IPS-15b (cell line): ENCODE measurements around the gene RTF1.
"Not testable (repeated sequence)": the region's sequence is repeated elsewhere in the genome, so short reads cannot be mapped to it uniquely, and the experiment has no call there.

Source experiments
- H3K27me3 ChIP-seq: one replicate; pipeline ENCODE4 v1.6.1; 2013; ENCODE audit warnings: low read length; ENCODE audit not compliant: control insufficient read depth, insufficient read depth
- H3K36me3 ChIP-seq: one replicate; pipeline ENCODE4 v1.6.1; 2013; ENCODE audit warnings: low read length; ENCODE audit not compliant: control insufficient read depth, insufficient read depth
- H3K4me1 ChIP-seq: one replicate; pipeline ENCODE4 v1.6.1; 2013; ENCODE audit warnings: mild to moderate bottlenecking, low read length; ENCODE audit not compliant: control insufficient read depth, insufficient read depth
- H3K4me3 ChIP-seq: one replicate; pipeline ENCODE4 v1.5.1; 2013; ENCODE audit warnings: low read depth, low read length
- H3K9ac ChIP-seq: one replicate; pipeline ENCODE4 v1.6.1; 2013; ENCODE audit warnings: low read depth, mild to moderate bottlenecking, low read length
- H3K9me3 ChIP-seq: one replicate; pipeline ENCODE4 v1.6.1; 2013; ENCODE audit warnings: mild to moderate bottlenecking, low read length; ENCODE audit not compliant: control insufficient read depth, insufficient read depth

Gene RTF1

DNA sequence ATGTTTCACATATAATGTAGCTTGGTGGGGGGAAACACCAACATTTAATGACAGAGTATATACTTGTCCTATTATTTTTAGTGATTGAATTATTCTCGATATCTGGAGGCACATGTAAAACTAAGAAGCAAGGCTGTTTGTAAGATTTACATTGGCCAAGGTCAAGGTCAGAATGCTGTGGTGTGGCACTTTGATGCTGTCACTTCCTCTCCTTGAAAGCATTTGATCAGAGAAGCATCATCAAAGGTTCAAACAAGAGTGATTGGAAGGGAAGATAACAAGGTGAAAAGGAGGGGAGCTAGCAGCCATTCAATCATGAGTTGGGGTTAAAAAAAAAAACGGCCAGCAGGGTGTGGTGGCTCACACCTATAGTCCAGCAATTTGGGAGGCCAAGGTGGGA is 26.4 kb downstream of the RTF1 start:
- Histone ChIP-seq H3K27me3 (no peaks in the 10 kb centered on the region), H3K36me3 (peaks cover 13% of the 10 kb centered on the region)

GRCh38 chr15:41445399-41445798 is 28.5 kb downstream of the RTF1 start:
- Histone ChIP-seq H3K4me1 (no peaks in the 10 kb centered on the region), H3K4me3 (no peak overlapping the region), H3K9ac (no peak overlapping the region), H3K36me3 (peaks cover 6% of the 10 kb centered on the region), H3K27me3 (no peaks in the 10 kb centered on the region), H3K9me3 (no peaks in the 10 kb centered on the region)

More for the DNA sequence above, 26.4 kb downstream of the RTF1 start:
- no peak overlapping the region for H3K4me3 ChIP-seq
- no peaks in the 10 kb centered on the region for H3K9me3 ChIP-seq
- H3K4me1 ChIP-seq = no peaks in the 10 kb centered on the region
- no peak overlapping the region for H3K9ac ChIP-seq

DNA sequence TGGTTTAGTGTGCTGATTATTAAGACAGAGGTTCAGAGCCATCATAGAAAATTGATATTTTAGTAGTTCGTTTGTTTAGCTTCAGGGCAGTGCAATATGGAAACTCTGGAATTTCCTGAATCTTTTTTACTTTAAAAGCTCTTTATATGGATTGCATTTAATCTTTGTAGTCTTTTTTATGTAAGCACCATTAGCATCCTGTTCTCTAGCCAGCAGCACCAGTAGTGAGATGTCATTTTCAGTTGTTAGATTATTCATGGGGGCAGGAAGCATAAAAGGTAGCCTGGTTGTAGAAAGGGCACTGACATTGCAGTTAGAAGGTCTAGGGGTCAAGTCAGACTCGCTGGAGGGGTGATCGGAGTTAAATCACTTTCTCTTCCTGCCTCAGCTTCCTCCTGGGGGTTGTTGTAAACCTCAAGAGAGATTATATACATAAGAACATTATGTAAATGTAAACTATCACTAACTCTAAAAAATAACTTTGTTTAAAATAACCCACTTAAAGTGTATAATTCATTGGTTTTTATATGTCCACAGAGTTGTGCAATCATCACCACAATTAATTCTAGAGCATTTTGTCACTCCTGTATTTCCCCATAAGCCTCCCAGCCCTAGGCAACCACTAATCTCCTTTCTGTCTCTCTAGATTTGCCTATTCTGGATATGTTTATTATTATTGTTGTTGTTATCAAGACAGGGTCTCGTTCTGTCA is 45.3 kb downstream of the RTF1 start:
- Histone ChIP-seq H3K9me3 (no peaks in the 10 kb centered on the region), H3K9ac (no peak overlapping the region), H3K4me1 (no peaks in the 10 kb centered on the region), H3K36me3 (peaks cover 17% of the 10 kb centered on the region), H3K27me3 (no peaks in the 10 kb centered on the region), H3K4me3 (no peak overlapping the region)

DNA sequence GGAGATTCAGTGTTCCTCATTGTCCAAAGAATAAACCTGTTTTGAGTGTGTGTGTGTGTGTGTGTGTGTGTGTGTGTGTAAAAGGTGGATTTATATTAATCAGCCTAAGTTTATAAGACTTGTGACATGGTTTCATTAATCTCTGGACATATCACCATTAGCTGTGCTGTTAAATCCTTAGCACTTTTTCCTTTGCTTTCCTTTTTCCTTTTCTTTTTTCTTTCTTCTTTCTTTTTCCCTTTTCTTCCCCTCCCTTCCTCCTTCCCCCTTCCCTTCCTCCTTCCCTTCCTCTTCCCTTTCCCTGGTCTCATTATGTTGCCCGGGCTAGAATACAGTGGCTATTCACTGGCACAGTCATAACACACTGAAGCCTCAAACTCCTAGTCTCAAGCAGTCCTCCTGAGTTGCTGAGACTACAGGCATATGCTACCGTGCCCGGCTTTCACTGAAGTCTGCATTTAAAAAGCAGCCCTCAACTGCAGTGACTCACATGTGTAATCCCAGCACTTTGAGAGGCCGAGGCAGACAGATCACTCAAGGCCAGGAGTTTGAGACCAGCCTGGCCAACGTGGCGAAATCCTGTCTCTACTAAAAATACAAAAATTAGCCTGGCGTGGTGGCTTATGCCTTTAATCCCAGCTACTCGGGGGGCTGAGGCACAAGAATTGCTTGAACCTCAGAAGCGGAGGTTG is 48.1 kb downstream of the RTF1 start:
- H3K36me3 ChIP-seq = peaks cover 11% of the 10 kb centered on the region

GRCh38 chr15:41465822-41466421 is 49.0 kb downstream of the RTF1 start:
- no peak overlapping the region for H3K9ac ChIP-seq
- peaks cover 15% of the 10 kb centered on the region for H3K36me3 ChIP-seq

More for the DNA sequence above, 48.1 kb downstream of the RTF1 start:
- H3K4me3 ChIP-seq = no peak overlapping the region
- no peaks in the 10 kb centered on the region for H3K9me3 ChIP-seq
- H3K9ac ChIP-seq = no peak overlapping the region
- H3K4me1 ChIP-seq = no peaks in the 10 kb centered on the region
- no peaks in the 10 kb centered on the region for H3K27me3 ChIP-seq

DNA sequence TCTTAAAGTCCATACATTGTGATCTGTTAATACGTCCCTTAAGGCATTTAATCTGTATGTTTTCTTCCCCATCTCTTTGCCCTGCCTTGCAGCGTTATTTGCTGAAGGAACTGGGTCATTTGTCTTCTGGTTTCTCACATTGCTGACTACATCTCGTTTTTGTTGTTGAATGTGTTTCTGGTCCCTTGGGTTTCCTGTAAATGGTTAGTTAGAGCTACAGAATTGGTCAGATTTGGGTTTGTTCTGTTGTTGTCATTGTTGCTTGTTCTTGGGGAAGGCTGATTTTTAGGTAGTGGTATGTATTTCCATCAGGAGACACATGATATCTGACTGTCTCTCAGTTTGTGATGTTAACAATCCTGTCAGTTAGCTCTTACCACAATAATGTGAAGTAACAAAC is 49.8 kb downstream of the RTF1 start:
- no peaks in the 10 kb centered on the region for H3K4me1 ChIP-seq
- no peaks in the 10 kb centered on the region for H3K27me3 ChIP-seq
- peaks cover 15% of the 10 kb centered on the region for H3K36me3 ChIP-seq
- H3K9ac ChIP-seq = no peak overlapping the region
- H3K9me3 ChIP-seq = no peaks in the 10 kb centered on the region
- H3K4me3 ChIP-seq = no peak overlapping the region

More at GRCh38 chr15:41465822-41466421, 49.0 kb downstream of the RTF1 start:
- no peaks in the 10 kb centered on the region for H3K27me3 ChIP-seq
- no peaks in the 10 kb centered on the region for H3K4me1 ChIP-seq
- no peaks in the 10 kb centered on the region for H3K9me3 ChIP-seq
- no peak overlapping the region for H3K4me3 ChIP-seq

GRCh38 chr15:41469644-41470043 is 52.7 kb downstream of the RTF1 start:
- H3K27me3 ChIP-seq, H3K4me1 ChIP-seq, H3K9ac ChIP-seq, H3K4me3 ChIP-seq, H3K9me3 ChIP-seq: not testable (repeated sequence)
- H3K36me3 ChIP-seq = peaks cover 23% of the 10 kb centered on the region

GRCh38 chr15:41473418-41473817 is 56.5 kb downstream of the RTF1 start:
- peaks cover 35% of the 10 kb centered on the region for H3K36me3 ChIP-seq

DNA sequence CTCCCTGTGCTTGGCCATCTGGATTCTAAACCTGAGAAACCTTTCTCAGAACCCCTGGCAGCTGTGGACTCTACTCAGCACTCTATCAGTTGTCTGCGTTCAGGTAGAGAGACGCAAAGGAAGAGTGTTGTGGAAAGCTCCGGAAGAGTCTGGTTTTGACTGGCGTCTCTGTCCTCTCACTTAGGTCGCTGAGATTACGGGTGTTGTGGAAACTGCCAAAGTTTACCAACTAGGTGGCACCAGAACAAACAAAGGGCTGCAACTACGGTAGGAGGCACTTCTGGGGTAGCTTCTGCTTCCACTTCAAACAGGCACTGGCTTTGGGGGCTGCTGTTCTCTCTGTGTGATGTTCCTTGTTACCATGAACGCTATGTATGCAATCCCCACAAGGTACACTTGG is 57.5 kb downstream of the RTF1 start:
- H3K27me3 ChIP-seq = no peaks in the 10 kb centered on the region
- peaks cover 44% of the 10 kb centered on the region for H3K36me3 ChIP-seq
- H3K9me3 ChIP-seq = no peaks in the 10 kb centered on the region
- H3K4me3 ChIP-seq = no peak overlapping the region
- H3K4me1 ChIP-seq = no peaks in the 10 kb centered on the region
- no peak overlapping the region for H3K9ac ChIP-seq

More at GRCh38 chr15:41473418-41473817, 56.5 kb downstream of the RTF1 start:
- H3K9ac ChIP-seq = no peak overlapping the region
- H3K4me3 ChIP-seq = no peak overlapping the region
- H3K9me3 ChIP-seq = no peaks in the 10 kb centered on the region
- H3K27me3 ChIP-seq = no peaks in the 10 kb centered on the region
- H3K4me1 ChIP-seq = no peaks in the 10 kb centered on the region

DNA sequence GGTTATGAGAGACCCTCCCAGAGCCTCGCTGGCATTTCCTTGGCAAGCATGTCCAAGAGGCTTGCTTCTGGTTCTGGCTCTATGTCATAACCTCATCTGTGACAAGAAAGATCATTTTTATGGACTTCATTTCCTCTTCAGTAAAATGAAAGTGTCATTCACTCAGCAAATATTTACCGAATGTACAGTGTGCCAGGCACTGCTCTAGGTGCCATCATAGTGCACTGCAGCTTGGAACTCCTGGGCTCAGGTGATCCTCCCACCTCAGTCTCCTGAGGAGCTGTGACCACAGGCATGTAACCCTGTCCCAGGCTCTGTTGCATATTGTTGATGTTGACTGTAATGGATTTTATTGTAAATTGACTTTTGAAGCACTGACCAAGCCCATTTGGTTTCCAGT is 58.0 kb downstream of the RTF1 start:
- H3K9ac ChIP-seq = no peak overlapping the region
- H3K9me3 ChIP-seq = no peaks in the 10 kb centered on the region
- H3K4me3 ChIP-seq = no peak overlapping the region
- no peaks in the 10 kb centered on the region for H3K27me3 ChIP-seq
- H3K36me3 ChIP-seq = peaks cover 44% of the 10 kb centered on the region
- no peaks in the 10 kb centered on the region for H3K4me1 ChIP-seq

DNA sequence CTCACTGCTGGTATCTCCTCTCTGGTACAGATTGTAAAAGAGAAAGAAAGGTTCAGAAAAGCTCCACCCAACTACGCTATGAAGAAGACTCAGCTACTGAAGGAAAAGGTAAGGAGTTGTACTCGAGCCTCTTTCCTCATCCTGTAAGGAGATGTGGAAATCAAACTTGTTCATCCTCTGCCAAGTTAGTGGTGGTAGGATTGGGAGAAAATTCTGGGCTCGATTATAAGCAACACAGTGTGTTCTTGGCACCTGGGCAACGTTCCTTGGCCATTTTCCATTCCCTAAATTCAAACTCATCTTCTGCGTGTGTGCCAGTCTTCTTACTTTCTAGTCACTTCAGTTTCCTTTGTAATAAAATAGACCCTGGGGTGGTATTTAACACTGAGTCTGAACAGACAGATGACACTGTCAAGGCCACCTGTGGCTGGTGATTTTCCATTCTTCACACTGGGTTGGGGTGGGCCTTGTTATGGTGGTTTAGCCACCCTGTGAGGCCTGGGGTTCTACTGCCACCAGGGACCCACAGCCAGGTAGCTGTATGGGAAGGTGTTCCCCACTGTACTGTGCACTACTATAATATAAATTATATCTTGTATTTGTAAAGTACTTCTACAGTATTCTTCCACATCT is 59.6 kb downstream of the RTF1 start:
- Histone ChIP-seq H3K9me3 (no peaks in the 10 kb centered on the region), H3K4me3 (no peak overlapping the region), H3K27me3 (no peaks in the 10 kb centered on the region), H3K4me1 (no peaks in the 10 kb centered on the region), H3K36me3 (peaks cover 42% of the 10 kb centered on the region), H3K9ac (no peak overlapping the region)
